Tibial nerve (tissue), 4 donors: ENCODE results near the gene MRPL17. TPM values are rescaled to one million over a fixed set of nuclear protein-coding genes. Genes with fewer than 3 reads are reported as not detected.
"Not testable (repeated sequence)": the region's sequence is repeated elsewhere in the genome, so short reads cannot be mapped to it uniquely, and the experiment has no call there.

ENCODE experiments used
- DNase-seq, 2 donors: peaks; one replicate each; pipeline ENCODE4 v3.0.0-alpha.2; 2019; ENCODE audit warnings: low spot score in 2 of 2
- H3K27ac ChIP-seq, 4 donors: fragments of 200-600 bp; sonication (generic) in 3 of 4; one replicate each; pipeline ENCODE4 v1.5.1; 2017 to 2019; ENCODE audit warnings: mild to moderate bottlenecking in 1 of 4
- H3K27me3 ChIP-seq, 2 donors: fragments of 200-600 bp; sonication (generic) in 1 of 2; one replicate each; pipeline versions ENCODE4 v1.5.1 to v1.6.0; 2017 to 2019
- H3K36me3 ChIP-seq, 3 donors: fragments of 200-600 bp; sonication (generic); one replicate each; pipeline ENCODE4 v1.5.1; 2018 to 2019
- H3K4me1 ChIP-seq, 4 donors: fragments of 200-600 bp; sonication (generic) in 3 of 4; one replicate each; pipeline ENCODE4 v1.5.1; 2017 to 2019
- H3K4me3 ChIP-seq, 4 donors: fragments of 200-600 bp; sonication (generic) in 3 of 4; one replicate each; pipeline ENCODE4 v1.5.1; 2017 to 2019; ENCODE audit warnings: mild to moderate bottlenecking in 1 of 4, moderate library complexity in 1 of 4
- H3K9me3 ChIP-seq, 4 donors: fragments of 200-600 bp; sonication (generic) in 3 of 4; one replicate each; pipeline ENCODE4 v1.5.1; 2017 to 2019
- CTCF ChIP-seq, 5 experiments: fragments of 200-600 bp in 3 of 5; fragments of 450-650 bp in 2 of 5; sonication (generic) in 3 of 5; IDR thresholded peaks; one replicate each; pipeline ENCODE4 v1.5.1; 2016 to 2019; ENCODE audit warnings: antibody characterized with exemption in 5 of 5, mild to moderate bottlenecking in 3 of 5, moderate library complexity in 2 of 5
- EP300 ChIP-seq, 2 donors: sonication (generic); formaldehyde crosslinking; IDR thresholded peaks; one replicate each; pipeline ENCODE4 v1.6.1; 2017; ENCODE audit warnings: antibody characterized with exemption in 2 of 2, mild to moderate bottlenecking in 1 of 2
- POLR2A ChIP-seq, 2 donors: fragments of 450-650 bp; IDR thresholded peaks; one replicate each; pipeline ENCODE4 v1.6.1; 2017; ENCODE audit warnings: antibody characterized with exemption in 2 of 2, mild to moderate bottlenecking in 2 of 2, moderate library complexity in 2 of 2
- WGBS, 2 donors: methylation state at CpG; one replicate each; pipeline ENCODE4 v1.1.5; 2018; 5-methylcytosine and 5-hydroxymethylcytosine counted together
- total RNA-seq, 4 donors: library from RNA; depleted of rRNA; stranded (reverse); fragments of >200 nt; gene quantifications; one replicate each; pipeline ENCODE4 v1.1.0, GENCODE V29; 2016

The MRPL17 gene
- total RNA-seq, 4 donors from 2014 or later: 17.3 to 24.6 (median 21.6) TPM

GRCh38 chr11:6693342-6694228, 10.4 kb upstream of the MRPL17 start:
- H3K9me3 ChIP-seq: no peaks in the 10 kb centered on the region
- TF ChIP-seq POLR2A (IDR thresholded peaks at IDR 0.05) (no peak), CTCF (IDR thresholded peaks at IDR 0.05) (no peak), EP300 (IDR thresholded peaks at IDR 0.05) (no peak)
- H3K36me3 ChIP-seq: no peaks in the 10 kb centered on the region
- H3K4me1 ChIP-seq: peaks cover 0 to 29% (median 6%) of the 10 kb centered on the region in 4 donors
- peak overlapping the region in 2 of 4 donors; percentile 4 to 56 for H3K27ac ChIP-seq
- H3K4me3 ChIP-seq: no peak overlapping the region
- peak in 1 of 2 donors; percentile 26 for DNase-seq
- H3K27me3 ChIP-seq: no peaks in the 10 kb centered on the region
- 86 to 95% methylated on average over 1 of the region's 1 CpG for WGBS, 2 donors

GRCh38 chr11:6692128-6692527, 9.0 kb upstream of the MRPL17 start:
- Histone ChIP-seq H3K27me3 (no peaks in the 10 kb centered on the region), H3K36me3 (no peaks in the 10 kb centered on the region), H3K4me1 (peaks cover 0 to 29% (median 6%) of the 10 kb centered on the region in 4 donors), H3K4me3 (no peak overlapping the region), H3K27ac (no peak overlapping the region), H3K9me3 (no peaks in the 10 kb centered on the region)
- no peak for TF ChIP-seq CTCF (IDR thresholded peaks at IDR 0.05)
- TF ChIP-seq POLR2A (IDR thresholded peaks at IDR 0.05): no peak
- TF ChIP-seq EP300 (IDR thresholded peaks at IDR 0.05): no peak
- no peak for DNase-seq

- DNase-seq, H3K27me3 ChIP-seq, H3K9me3 ChIP-seq, H3K4me3 ChIP-seq, H3K27ac ChIP-seq, H3K36me3 ChIP-seq: not testable (repeated sequence)
- 69 to 81% methylated on average over 8 to 11 of the region's 11 CpGs for WGBS, 2 donors
- peaks cover 0 to 19% (median 5%) of the 10 kb centered on the region in 4 donors for H3K4me1 ChIP-seq
Observed at GRCh38 chr11:6690431-6691132, 7.4 kb upstream of the MRPL17 start.

GRCh38 chr11:6687876-6688275, 4.7 kb upstream of the MRPL17 start:
- no peak overlapping the region for H3K4me3 ChIP-seq
- H3K27me3 ChIP-seq: no peaks in the 10 kb centered on the region
- H3K27ac ChIP-seq: no peak overlapping the region
- DNase-seq: no peak
- H3K36me3 ChIP-seq: no peaks in the 10 kb centered on the region
- 74 to 75% methylated on average over 4 of the region's 4 CpGs for WGBS, 2 donors
- TF ChIP-seq POLR2A (IDR thresholded peaks at IDR 0.05) (no peak), EP300 (IDR thresholded peaks at IDR 0.05) (no peak)
- H3K9me3 ChIP-seq: no peaks in the 10 kb centered on the region
- H3K4me1 ChIP-seq: peaks cover 0 to 5% (median 4%) of the 10 kb centered on the region in 4 donors

GRCh38 chr11:6686006-6686405, 2.9 kb upstream of the MRPL17 start:
- Histone ChIP-seq H3K4me1 (peaks cover 0 to 22% (median 16%) of the 10 kb centered on the region in 4 donors), H3K9me3 (no peaks in the 10 kb centered on the region), H3K27ac (no peak overlapping the region), H3K4me3 (no peak overlapping the region), H3K27me3 (no peaks in the 10 kb centered on the region), H3K36me3 (peaks cover 0 to 10% (median 0%) of the 10 kb centered on the region in 3 donors)
- DNase-seq: no peak
- no peak for TF ChIP-seq CTCF (IDR thresholded peaks at IDR 0.05)
- no peak for TF ChIP-seq EP300 (IDR thresholded peaks at IDR 0.05)
- no peak for TF ChIP-seq POLR2A (IDR thresholded peaks at IDR 0.05)

DNA sequence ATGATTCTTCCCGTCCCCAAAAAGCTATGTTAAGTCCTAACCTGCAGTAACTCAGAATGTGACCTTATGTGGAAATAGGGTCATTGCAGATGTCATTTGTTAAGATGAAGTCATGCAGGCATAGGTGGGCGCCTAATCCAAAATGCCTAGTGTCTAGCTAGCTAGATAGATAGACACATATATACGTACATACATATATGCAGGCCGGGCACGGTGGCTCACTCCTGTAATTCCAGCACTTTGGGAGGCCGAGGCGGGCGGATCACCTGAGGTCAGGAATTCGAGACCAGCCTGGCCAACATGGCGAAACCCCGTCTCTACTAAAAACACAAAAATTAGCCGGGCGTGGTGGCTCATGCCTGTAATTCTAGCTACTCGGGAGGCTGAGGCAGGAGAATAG, 928 bp upstream of the MRPL17 start:
- H3K27ac ChIP-seq: peak overlapping the region; percentile 91 to 99 (median 94)
- not testable (repeated sequence) for H3K9me3 ChIP-seq, H3K27me3 ChIP-seq, DNase-seq
- peaks cover 0 to 30% (median 16%) of the 10 kb centered on the region in 4 donors for H3K4me1 ChIP-seq
- 90 to 91% methylated on average over 14 of the region's 14 CpGs for WGBS, 2 donors
- H3K4me3 ChIP-seq: peak overlapping the region in 2 of 4 donors; percentile 70 to 72
- peaks cover 0 to 29% (median 0%) of the 10 kb centered on the region in 3 donors for H3K36me3 ChIP-seq
